ENCODE results near the gene ADAMTS17. TPM values are rescaled to one million over a fixed set of nuclear protein-coding genes. Genes with fewer than 3 reads are reported as not detected.

The ADAMTS17 gene
- total RNA-seq, 1 experiment from 2014 or later = 3.2 TPM

- BruUV-seq (replicated peaks) = no TSS peak
- Histone ChIP-seq H3K27me3 (ENCODE audit: insufficient read depth, low read depth) (no peaks in the 10 kb centered on the region), H3K9me3 (ENCODE audit: insufficient read depth, low read depth) (no peaks in the 10 kb centered on the region), H3K4me2 (no peak overlapping the region), H2AFZ (no peak overlapping the region), H3K79me2 (ENCODE audit: low read depth) (no peaks in the 10 kb centered on the region), H3K4me1 (replicated peaks; ENCODE audit: insufficient read depth) (peaks cover 13% of the 10 kb centered on the region), H4K20me1 (ENCODE audit: insufficient read depth) (no peaks in the 10 kb centered on the region), H3K4me3 (no peak overlapping the region), H3K36me3 (ENCODE audit: low read depth) (no peaks in the 10 kb centered on the region), H3F3A (ENCODE audit: insufficient read depth, low read depth) (peaks cover 5% of the 10 kb centered on the region; the same call in 1 of the 2 replicates), H3K9me2 (ENCODE audit: insufficient read depth) (no peaks in the 10 kb centered on the region), H3K27ac (no peak overlapping the region)
- TF ChIP-seq CTCF (conservative IDR thresholded peaks at IDR 0.05) (no peak), EZH2 (IDR thresholded peaks at IDR 0.05; ENCODE audit: low read depth) (no peak)
- DNase-seq = no peak
- intact Hi-C loops (cut with micrococcal nuclease; ENCODE audit: unreplicated experiment) = no loop called here
- POLR2A ChIA-PET (ENCODE audit: unreplicated experiment) = interaction anchor here (0.5 kb wide), 1 partner anchor 273 kb away, joined by 9 read pairs; no protein-coding TSS in a partner anchor
- CTCF ChIA-PET = no interaction called here
Observed at GRCh38 chr15:100106732-100107131, 235.0 kb downstream of the ADAMTS17 start.

DNA sequence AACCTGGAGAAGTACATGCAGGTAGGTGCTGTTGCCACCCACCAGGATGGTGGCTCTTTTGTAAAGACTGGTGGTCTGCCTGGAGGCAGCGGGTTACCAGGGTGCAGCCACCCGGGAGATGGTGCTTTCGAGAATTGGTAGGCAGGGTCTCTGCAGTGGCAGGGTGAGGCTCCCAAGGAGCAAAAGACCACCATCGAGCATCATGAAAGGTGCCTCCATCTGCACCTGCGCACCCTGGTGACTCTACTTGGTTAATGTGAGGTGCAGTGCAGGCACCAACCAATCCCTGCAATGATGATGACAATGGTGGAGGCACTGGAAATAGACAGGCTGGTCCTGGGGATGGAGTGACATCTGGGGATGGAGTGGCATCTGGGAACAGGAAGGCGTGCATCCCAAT is 236.7 kb downstream of the ADAMTS17 start:
- no peaks in the 10 kb centered on the region for H3K27me3 ChIP-seq (ENCODE audit: insufficient read depth, low read depth)
- no peak overlapping the region for H2AFZ ChIP-seq
- H3K4me2 ChIP-seq = no peak overlapping the region
- no peaks in the 10 kb centered on the region for H3K9me2 ChIP-seq (ENCODE audit: insufficient read depth)
- no peak overlapping the region for H3K4me3 ChIP-seq
- no peak for TF ChIP-seq EZH2 (IDR thresholded peaks at IDR 0.05; ENCODE audit: low read depth)
- TF ChIP-seq CTCF (conservative IDR thresholded peaks at IDR 0.05) = no peak
- no peaks in the 10 kb centered on the region for H3F3A ChIP-seq (ENCODE audit: insufficient read depth, low read depth)
- H3K9me3 ChIP-seq (ENCODE audit: insufficient read depth, low read depth) = no peaks in the 10 kb centered on the region
- H4K20me1 ChIP-seq (ENCODE audit: insufficient read depth) = no peaks in the 10 kb centered on the region
- POLR2A ChIA-PET (ENCODE audit: unreplicated experiment) = no interaction called here
- BruUV-seq (replicated peaks) = no TSS peak
- H3K4me1 ChIP-seq (replicated peaks; ENCODE audit: insufficient read depth) = no peaks in the 10 kb centered on the region
- CTCF ChIA-PET = no interaction called here
- intact Hi-C loops (cut with micrococcal nuclease; ENCODE audit: unreplicated experiment) = no loop called here
- H3K36me3 ChIP-seq (ENCODE audit: low read depth) = no peaks in the 10 kb centered on the region
- no peak overlapping the region for H3K27ac ChIP-seq
- DNase-seq = no peak
- H3K79me2 ChIP-seq (ENCODE audit: low read depth) = no peaks in the 10 kb centered on the region

DNA sequence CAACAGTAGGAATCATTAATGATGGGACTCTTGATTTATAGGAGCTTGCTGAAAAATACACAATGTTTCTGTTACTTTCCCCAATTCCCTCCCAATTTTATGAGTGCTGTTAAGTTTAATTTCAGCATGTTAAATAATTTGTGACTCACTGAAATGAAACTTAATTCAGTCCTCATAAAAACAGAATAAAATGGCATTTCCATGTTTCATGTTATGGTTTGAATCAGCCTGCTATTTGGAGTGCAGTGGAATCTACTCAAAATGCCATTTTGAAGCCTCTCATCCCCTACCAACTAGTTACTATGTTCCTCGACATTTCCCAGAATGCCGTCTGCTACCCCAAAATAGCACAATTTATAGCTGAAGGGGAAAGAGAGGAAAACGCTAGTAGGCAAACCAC is 237.5 kb downstream of the ADAMTS17 start:
- ChIA-PET POLR2A (ENCODE audit: unreplicated experiment) (no interaction called here), CTCF (no interaction called here)
- Histone ChIP-seq H3K36me3 (ENCODE audit: low read depth) (no peaks in the 10 kb centered on the region), H3K27me3 (ENCODE audit: insufficient read depth, low read depth) (no peaks in the 10 kb centered on the region), H3K9me2 (ENCODE audit: insufficient read depth) (no peaks in the 10 kb centered on the region), H3F3A (ENCODE audit: insufficient read depth, low read depth) (no peaks in the 10 kb centered on the region), H3K4me3 (no peak overlapping the region), H3K79me2 (ENCODE audit: low read depth) (no peaks in the 10 kb centered on the region), H2AFZ (no peak overlapping the region), H3K4me2 (no peak overlapping the region), H3K4me1 (replicated peaks; ENCODE audit: insufficient read depth) (no peaks in the 10 kb centered on the region), H4K20me1 (ENCODE audit: insufficient read depth) (no peaks in the 10 kb centered on the region), H3K9me3 (ENCODE audit: insufficient read depth, low read depth) (no peaks in the 10 kb centered on the region), H3K27ac (no peak overlapping the region)
- no peak for DNase-seq
- no TSS peak for BruUV-seq (replicated peaks)
- TF ChIP-seq EZH2 (IDR thresholded peaks at IDR 0.05; ENCODE audit: low read depth) (no peak), CTCF (conservative IDR thresholded peaks at IDR 0.05) (no peak)
- intact Hi-C loops (cut with micrococcal nuclease; ENCODE audit: unreplicated experiment) = no loop called here
